GM11168 (cell line): ENCODE measurements around the gene SULF2.
"Not testable (repeated sequence)": the region's sequence is repeated elsewhere in the genome, so short reads cannot be mapped to it uniquely, and the experiment has no call there.

Experiments
- in situ Hi-C: fragments of 300-500 bp; cut with MboI; formaldehyde crosslinking; loops from one replicate; pipeline ENCODE4 v1.12.0; 2022; ENCODE audit warnings: low sequenced_read_pairs; ENCODE audit not compliant: unreplicated experiment

The SULF2 gene

DNA sequence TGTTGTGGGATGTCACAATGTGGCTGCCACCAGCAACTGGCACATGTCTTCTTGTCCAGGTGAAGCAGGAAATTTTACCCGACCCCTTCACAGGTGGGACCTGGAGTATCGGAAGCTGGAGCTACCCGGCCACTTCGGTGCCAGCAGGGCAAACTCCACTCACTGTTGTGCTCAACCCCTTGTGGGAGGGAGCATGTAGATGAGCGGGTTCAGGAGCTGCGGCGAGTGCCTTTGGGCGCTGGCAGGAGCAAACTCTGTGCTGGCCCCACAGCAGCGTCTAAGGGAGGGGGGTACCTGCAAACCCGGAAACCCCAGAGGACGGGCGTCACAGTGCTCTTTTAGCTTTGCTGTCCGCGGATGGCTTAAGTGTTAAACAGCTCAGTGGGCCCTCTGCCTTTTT, 20.7 kb upstream of the SULF2 start:
- in situ Hi-C loops: no loop called here

DNA sequence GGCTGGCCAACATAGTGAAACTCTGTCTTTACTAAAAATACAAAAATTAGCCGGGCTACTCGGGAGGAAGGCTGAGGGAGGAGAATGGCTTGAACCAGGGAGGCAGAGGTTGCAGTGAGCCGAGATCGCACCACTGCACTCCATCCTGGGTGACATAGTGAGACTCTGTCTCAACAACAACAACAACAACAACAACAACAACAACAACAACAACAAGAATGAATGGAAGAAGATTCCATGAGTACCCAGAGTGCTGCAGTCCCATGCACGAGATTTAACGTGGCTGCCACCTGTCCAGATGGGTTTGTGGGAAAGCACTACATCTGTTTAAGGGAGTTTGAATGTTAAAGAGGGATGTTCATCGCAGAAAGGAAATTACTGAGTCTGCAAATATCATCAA, 19.7 kb upstream of the SULF2 start:
- in situ Hi-C loops: not testable (repeated sequence)

DNA sequence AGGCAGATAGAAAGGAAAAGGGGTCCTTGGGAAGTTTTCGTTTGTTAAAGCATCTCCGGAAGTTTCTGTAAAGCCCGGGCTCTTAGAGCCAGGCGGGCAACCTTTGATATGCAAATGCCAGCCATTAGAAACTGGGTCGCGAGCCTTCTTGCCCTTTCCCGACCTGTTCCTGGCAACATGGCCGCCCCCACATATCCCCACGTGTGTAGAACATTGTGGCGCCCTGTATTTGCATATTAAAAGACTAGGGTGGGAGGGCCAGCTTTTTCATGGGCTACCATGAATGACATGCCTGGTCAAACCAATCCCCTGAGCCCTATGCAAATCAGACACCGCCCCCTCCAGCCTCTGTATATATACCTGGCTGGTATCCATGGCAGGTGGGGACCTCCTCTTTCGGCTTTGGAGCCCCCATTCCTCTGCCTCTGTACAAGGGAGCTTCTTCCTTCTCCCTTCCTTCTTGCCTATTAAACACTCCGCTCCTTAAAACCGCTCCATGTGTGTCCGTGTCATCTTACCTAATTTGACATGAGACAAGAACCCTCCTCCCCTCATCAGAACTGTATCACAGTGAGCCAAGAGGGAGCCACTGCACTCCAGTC, 19.0 kb upstream of the SULF2 start:
- in situ Hi-C loops: not testable (repeated sequence)

DNA sequence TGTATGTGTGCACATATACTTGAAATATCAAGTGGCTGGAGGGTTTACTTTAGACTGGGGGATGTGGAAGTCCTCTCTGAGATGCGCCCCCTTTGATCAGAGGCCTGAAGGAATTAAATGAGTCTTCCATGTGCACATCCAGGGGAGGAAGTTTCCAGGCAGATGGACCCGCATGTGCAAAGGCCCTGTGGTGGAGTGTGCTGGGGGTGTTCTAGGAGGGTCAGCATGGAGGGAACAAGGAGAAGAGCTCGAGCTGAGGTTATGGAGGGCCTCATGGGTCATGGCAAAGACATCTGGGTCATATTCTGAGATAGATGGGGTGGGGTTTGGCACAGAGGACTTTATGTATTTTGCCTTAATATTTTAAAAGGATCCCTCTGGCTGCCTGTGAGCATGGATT, 17.7 kb upstream of the SULF2 start:
- in situ Hi-C loops: no loop called here

DNA sequence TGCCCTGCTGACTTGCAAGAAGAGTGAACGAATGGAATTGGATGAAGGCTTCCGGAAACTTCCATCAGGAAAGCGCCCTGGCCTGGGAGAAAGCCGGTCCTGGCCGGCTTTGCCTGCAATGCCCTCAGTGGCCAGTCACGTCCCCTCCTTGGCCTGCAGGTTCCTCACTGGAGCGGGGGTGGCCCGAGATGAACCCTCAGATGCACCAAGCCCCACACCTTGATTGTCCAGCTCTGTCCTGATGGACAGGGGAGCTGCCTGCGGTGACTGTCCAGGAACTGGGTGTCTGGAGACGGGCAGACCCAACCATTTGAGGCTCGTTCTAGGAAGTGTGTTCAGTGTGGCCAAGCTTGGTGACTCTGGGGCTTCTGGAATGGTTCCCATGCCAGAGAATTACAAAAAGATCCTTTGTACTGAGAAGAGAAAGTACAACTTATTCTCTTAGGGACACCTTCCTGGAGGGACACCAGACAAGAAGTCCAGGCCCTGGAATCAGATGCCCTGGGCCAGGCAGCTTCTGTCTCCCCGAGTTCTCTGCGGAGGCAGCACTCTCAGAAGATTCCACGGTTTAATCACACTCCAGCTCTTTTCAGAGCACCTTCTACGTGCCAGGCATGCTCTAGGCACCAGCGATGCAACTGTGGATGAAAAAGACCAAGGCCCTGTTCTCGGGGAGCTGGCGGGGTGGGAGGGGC, 17.1 kb upstream of the SULF2 start:
- in situ Hi-C loops: no loop called here

DNA sequence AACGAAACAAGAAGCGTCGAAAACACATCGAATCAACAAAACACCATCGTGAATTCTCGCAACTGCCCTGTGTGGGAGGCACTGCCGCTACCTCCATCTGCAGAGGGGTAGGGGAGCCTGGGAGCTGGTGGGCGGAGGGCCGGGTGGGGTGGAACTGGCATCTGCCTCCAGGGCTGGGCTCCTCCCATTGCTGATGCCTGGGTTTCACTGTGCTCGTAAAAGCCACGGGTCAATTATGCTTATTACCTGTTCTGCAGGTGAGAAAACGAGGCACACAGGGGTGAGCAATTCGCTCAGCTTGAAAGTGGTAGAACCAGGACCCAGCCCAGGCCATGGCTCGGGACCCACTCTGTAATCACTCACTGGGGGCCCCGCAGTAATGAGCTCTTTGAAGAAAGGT, 16.5 kb upstream of the SULF2 start:
- in situ Hi-C loops: no loop called here

DNA sequence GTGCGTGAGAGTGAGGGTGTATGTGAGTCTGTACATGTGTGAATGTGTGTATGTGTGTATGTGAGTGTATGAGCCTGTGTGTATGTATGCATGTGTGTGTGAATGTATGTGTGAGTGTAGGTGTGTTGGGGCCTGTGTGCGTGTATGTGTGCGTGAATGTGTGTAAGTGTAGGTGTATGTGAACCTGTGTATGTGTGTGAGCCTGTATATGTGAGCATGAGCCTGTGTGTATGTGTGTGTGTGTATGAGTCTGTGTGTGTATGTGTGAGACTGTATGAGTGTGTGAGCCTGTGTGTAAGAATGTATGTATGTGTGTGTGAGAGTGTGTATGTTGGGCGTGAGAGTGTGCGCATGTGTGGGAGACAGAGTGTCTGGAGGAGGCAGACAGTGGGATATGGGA, 15.8 kb upstream of the SULF2 start:
- in situ Hi-C loops: no loop called here

DNA sequence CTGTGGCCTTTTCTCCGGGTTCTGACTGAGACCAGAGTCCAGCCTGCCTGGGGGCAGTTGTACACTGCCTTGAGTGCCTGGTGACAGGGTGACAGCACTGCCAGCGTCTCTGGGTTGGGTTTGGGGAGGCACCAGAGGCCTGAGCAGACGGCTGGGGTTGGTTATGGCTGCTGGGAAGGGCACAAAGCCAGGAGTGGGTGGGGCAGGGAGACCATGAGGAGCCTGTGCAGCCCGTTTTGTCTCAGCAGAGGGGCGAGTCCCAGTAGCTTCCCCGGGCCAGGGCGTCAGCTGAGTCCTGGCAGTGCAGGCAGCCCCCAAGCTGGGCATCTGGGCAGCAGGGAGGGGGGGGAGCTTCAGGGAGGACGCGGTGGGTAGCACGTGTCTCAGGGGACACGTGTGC, 15.3 kb upstream of the SULF2 start:
- in situ Hi-C loops: no loop called here

DNA sequence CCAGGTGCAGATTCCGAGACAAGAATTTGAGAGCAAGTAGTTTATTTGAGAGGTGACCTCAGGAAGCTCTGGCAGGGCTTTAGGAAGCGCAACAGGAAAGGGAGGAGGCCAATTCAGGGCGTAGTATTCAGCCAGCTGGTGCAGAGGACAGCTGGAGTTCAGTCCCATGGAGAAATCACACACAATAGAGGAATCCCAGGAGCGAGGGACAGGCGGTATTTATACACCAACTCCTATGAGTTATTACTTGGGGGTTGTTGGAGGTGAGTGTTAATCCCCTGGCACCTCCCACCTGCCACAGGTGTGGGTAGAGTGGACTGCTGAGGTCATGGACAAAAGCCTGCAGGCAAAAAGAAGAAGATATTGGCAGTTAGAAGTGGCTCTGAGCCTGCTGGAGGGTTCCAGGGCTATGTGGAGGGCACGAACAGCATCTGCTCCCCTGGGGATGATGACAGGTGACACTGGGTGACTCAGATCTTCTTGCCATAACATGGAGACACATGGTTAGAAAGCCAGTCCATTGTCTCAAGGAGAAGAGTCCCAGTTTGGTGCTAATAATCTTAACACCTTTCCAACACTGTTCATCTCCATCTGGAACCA, 13.9 kb upstream of the SULF2 start:
- in situ Hi-C loops: loop anchor here (25.0 kb wide), 1 partner anchor 813 kb away; no protein-coding TSS in a partner anchor

DNA sequence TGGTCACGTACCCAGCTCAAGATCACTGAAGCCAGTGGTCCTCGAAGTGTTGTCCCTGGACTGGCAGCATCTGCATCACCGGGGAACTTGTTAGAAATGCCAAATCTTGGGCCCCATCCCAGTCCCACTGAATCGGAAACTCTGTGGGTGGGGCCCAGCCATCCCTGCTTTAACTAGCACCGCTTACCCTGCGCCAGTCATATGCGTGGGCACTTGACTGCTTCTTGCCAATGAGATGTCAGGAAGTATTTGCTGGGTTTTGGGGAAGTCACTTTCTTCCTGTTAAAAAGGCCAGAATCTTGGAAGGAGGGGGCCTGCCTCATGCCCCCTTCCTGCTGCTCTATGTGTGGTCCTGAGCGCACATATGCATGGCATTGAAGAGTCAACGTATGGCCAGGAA, 11.7 kb upstream of the SULF2 start:
- in situ Hi-C loops: loop anchor here (25.0 kb wide), 1 partner anchor 815 kb away; no protein-coding TSS in a partner anchor

DNA sequence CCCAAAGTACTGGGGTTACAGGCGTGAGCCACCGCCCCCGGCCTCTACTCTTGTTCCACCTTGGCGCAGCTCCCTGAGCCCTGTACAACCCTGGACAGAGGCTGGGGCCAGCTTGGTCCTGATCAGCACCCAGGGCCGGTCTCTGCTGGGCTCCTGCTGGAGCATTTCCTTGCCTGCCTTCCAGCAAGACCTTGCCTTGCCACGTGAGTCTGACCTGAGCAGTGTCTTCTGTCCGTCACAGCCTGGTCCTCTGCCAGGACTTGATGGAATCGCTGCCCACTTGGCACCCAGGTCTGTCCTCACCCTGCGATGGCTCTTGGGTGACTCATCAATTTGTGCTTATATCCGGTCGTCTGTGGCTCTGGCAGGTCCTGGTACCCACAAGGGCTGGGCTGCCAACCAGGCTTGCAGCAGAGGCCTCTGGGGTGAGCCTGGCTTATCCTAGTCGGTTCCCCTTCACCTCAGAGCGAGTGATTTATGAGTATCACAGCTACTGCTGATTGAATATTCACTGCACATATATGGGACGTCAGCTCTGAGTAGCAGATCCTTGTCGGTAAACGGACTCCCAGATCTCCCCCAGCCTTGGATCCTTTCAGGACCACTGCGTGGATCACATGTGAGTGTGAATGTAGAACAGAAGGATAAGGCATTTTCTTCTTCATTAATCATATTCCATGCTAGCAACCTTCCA, 10.1 kb upstream of the SULF2 start:
- in situ Hi-C loops: loop anchor here (25.0 kb wide), 1 partner anchor 817 kb away; no protein-coding TSS in a partner anchor

DNA sequence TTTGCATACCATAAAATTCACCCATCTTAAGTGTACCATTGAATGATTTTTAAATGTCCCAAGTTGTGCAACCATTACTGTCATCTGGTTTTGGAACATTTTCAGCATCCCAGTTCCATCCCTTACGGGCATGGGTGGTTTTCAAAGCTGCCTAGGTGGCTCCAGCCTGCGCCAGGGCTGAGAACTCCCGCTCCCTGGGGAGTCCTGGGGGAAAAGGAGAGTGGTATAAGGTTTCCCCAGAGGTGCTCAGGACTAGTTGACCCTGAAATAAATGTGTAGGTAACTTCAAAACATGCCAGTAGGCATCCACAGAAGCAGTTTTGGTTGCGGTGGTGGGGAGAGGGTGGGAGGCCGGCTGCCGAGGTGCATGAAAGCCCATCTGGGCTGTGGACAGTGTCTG, 9.0 kb upstream of the SULF2 start:
- in situ Hi-C loops: loop anchor here (25.0 kb wide), 1 partner anchor 818 kb away; no protein-coding TSS in a partner anchor

DNA sequence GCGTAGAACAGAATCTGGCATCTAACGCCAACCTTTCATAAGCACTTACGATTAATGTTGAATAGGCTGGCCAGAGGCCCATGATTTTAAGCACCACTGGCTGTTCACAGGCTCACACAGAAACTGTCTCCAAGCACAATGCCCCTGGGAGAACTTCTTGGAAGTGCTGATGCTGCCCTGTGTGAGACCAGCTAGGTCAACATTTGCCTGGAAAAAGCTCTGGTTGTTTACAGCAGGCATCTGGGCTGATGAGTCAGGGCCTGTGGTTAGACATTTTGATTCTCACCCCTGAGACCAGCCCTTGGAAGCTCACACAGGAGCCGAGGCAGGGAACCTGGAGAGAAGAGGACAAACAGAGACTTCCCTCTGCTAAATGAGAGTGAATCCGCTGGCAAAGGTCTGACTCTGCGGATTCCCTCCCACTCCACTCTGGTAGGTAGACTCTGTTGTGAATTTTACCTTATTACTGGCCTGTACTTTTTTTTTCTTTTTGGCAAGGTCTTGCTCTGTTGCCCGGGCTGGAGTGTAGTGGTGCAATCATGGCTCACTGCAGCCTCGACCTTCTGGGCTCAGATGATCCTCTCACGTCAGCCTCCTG, 6.8 kb upstream of the SULF2 start:
- in situ Hi-C loops: loop anchor here (25.0 kb wide), 1 partner anchor 820 kb away; no protein-coding TSS in a partner anchor

DNA sequence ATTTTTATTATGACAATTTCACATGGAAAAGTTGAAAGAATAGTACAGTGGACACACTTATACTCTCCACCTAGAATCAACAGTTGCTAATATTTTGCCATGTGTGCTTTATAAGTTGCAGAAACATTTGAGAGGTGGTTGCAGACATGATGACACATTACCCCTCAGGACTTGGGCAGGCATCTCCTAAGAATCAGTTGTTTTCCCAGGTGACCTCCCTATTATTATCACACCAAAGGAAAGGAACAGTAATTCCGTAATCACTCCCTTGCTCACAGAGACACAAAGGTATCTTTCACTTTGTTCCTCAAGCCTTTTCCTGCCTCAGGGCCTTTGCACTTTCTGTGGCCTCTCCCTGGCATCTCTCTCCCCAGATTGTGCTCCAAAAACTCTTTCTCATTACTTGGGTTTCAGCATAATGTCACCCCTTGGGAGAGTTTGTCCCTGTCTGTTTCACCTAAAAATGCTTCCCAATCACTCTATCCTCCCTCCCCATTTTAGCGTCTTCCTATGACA, 5.9 kb upstream of the SULF2 start:
- in situ Hi-C loops: loop anchor here (25.0 kb wide), 1 partner anchor 821 kb away; no protein-coding TSS in a partner anchor

DNA sequence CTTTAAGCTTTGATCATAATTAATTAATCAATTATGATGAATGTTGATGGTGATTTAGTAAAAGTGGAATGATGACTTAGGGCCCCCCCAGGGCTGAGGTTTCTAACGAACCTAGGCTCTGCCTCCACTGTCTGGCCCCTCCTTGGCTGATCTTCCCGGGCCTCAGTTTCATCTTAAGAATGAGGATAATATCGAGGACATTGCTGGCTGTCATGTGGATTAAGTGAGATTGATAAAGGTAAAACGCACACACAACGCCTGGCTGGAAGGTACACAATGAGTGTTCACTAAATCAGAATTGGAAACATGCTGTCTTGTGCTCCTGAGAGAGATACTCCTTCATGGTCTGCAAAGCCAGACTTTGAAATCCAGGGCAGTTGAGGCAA, 5.3 kb upstream of the SULF2 start:
- in situ Hi-C loops: loop anchor here (25.0 kb wide), 1 partner anchor 822 kb away; no protein-coding TSS in a partner anchor

DNA sequence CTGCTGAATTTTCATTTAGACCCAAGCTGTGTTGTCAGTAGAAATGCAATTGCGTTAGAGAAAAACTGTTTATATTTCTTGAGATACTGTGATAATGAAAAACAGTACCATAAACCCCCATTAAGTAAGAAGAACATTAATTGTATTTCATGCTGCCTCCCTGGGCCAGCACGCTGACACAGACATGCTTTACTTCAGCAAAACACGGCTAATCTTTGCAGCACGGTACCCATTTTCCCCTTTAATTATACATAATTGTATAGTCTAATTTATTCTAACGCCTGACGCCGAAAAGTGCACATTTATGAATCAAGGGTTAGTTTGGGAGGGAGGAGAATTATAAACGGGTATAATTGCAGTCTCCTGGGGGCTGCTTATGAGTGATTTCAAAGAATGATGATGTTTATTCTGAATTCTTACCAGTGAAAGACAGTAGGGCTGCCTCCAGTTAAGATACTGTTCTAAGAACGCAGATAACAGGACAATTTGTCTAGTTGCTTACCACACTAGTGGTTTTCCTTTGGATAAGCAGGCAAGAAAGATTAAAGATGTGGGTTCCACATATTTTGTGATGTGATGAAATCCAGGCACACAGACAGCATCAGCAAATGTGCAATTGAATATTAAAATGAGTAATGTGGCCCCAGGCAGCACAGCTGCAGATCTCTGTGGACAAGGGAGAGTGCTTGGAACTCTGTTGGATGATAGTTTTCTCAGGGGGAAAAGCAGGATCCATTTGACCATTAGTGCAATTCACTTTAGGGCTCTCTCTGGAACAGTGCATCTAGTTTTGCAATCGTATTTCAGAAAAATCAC, 4.7 kb upstream of the SULF2 start:
- in situ Hi-C loops: loop anchor here (25.0 kb wide), 1 partner anchor 822 kb away; no protein-coding TSS in a partner anchor

DNA sequence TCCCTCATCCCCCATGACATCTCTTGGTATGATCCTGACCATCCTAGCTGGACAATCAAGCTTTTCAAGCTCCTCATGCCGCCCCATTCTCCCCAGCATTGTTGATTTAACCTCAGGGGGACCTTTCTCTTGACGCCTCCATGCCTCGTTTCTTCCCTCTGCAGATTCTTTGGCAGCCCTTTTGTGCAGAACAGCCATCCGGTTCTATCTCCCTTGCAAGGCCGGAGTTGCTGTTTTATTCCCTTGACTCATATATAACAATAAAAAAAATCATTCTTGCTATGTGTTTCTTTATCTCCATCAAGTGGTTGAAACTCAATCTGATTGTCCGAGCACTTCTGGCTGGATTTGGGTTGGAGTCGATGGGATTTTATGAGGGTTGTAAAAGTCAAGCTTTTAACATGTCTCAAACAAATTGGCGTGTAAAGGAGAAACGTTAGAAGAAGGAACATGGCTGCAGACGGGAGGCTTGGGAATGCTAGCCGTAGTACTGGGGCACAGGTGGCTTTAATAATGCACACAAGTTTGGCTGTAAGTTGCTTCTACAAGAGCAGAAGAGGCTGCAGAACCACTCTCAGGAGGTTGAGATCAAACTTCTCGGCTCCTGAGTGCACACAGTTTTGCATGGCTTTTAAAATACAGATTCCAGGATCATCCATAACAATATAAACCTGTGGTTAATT, 3.9 kb upstream of the SULF2 start:
- in situ Hi-C loops: loop anchor here (25.0 kb wide), 1 partner anchor 823 kb away; no protein-coding TSS in a partner anchor

DNA sequence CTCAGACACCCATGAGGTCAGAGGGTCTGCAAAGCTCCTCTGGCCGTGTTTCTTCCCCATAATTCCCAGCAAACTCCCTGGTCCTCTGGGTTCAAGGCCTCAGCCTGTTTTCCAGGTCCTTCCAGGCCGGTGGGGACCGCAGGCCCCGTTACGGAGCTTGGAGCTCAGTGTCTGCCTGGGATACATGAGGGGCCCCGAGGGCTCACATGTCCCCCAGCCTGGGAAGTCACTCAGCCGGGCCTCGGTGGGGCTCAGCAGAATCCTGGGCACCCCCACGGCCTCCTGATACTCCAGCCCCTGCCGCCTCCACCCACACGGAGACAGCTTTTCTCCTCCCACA, 3.4 kb upstream of the SULF2 start:
- in situ Hi-C loops: loop anchor here (25.0 kb wide), 1 partner anchor 824 kb away; no protein-coding TSS in a partner anchor

DNA sequence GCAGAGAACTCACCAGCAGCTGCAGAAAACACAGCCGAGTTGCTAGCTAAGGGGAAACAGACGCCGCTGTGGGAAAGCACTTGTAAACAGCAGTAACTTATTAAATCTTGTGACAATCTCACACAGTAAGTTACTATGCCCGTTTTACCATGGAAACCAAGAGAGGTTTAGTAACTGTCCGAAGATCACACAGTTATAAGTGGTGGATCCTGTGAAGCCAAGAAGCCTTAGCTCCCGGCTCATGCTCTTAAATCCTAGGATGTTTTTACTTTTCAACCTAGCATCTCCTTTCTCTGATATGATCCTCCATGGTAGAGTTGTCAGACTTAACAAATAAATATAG, 1.5 kb upstream of the SULF2 start:
- in situ Hi-C loops: loop anchor here (25.0 kb wide), 1 partner anchor 826 kb away; no protein-coding TSS in a partner anchor
